Measurements from ENCODE around the gene CFAP46.

DNA sequence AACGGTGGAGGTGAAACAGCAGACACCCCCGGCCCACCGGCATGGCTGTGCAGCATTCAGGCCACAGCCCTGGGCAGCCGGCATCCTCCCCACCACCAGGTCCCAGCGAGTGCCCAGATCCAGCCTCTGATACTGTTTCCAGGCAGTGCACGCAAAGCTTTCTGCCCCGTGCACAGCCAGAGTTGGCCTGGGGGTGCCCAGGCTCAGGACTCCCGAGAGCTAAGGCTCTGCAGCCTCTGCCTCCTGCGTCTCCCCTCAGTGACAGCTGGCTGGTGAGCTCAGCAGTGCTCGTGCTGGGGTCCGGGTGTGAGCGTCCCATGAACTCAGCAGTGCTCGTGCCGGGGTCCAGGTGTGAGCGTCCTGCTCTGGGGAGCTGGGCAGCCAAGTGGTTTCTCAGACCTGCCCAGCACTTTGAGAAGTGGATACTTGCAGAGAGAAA lies 65.4 kb downstream of the CFAP46 start:
- TF ChIP-seq, protein P1, sequence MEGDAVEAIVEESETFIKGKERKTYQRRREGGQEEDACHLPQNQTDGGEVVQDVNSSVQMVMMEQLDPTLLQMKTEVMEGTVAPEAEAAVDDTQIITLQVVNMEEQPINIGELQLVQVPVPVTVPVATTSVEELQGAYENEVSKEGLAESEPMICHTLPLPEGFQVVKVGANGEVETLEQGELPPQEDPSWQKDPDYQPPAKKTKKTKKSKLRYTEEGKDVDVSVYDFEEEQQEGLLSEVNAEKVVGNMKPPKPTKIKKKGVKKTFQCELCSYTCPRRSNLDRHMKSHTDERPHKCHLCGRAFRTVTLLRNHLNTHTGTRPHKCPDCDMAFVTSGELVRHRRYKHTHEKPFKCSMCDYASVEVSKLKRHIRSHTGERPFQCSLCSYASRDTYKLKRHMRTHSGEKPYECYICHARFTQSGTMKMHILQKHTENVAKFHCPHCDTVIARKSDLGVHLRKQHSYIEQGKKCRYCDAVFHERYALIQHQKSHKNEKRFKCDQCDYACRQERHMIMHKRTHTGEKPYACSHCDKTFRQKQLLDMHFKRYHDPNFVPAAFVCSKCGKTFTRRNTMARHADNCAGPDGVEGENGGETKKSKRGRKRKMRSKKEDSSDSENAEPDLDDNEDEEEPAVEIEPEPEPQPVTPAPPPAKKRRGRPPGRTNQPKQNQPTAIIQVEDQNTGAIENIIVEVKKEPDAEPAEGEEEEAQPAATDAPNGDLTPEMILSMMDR (IDR thresholded peaks at IDR 0.05; ENCODE audit: borderline replicate concordance, extremely low read depth, low read length, poor library complexity, severe bottlenecking): no peak
- no peak for TF ChIP-seq EZH2 (IDR thresholded peaks at IDR 0.05; ENCODE audit: borderline replicate concordance, low read depth, low read length, severe bottlenecking)
